HG03060 (cell line): Measurements from ENCODE around the gene PKN1.
"Not testable (repeated sequence)": the region's sequence is repeated elsewhere in the genome, so short reads cannot be mapped to it uniquely, and the experiment has no call there.

Source experiments
- ATAC-seq: cut with Tn5 transposase; IDR thresholded peaks from one replicate; pipeline ENCODE4 v1.9.1; 2021; ENCODE audit warnings: low read depth, moderate number of reproducible peaks; ENCODE audit not compliant: unreplicated experiment

The PKN1 gene

GRCh38 chr19:14432791-14433553 is at the start of gene PKN1:
TSS of gene PKN1 (plus strand) at chr19:14433306. CDS start at chr19:14433522, 216 bp downstream.
- no peak for ATAC-seq

GRCh38 chr19:14383661-14384555 is 49.2 kb upstream of the PKN1 start:
- no peak for ATAC-seq

GRCh38 chr19:14385492-14385891 is 47.6 kb upstream of the PKN1 start:
- no peak for ATAC-seq

- no peak for ATAC-seq
These were observed 42.6 kb upstream of the PKN1 start for GRCh38 chr19:14390548-14390947.

GRCh38 chr19:14391156-14391821 is 41.8 kb upstream of the PKN1 start:
- no peak for ATAC-seq

- no peak for ATAC-seq
These were observed 39.8 kb upstream of the PKN1 start for GRCh38 chr19:14393329-14393728.

- no peak for ATAC-seq
These were observed 38.9 kb upstream of the PKN1 start for GRCh38 chr19:14394167-14394566.

- ATAC-seq: no peak
These were observed 37.8 kb upstream of the PKN1 start for GRCh38 chr19:14395262-14395661.

GRCh38 chr19:14395710-14396336 is 37.3 kb upstream of the PKN1 start:
- no peak for ATAC-seq

GRCh38 chr19:14396730-14397129 is 36.4 kb upstream of the PKN1 start:
- not testable (repeated sequence) for ATAC-seq

- ATAC-seq: not testable (repeated sequence)
These were observed 35.9 kb upstream of the PKN1 start for GRCh38 chr19:14397168-14397567.

- ATAC-seq: no peak
These were observed 32.1 kb upstream of the PKN1 start for GRCh38 chr19:14400951-14401431.

- no peak for ATAC-seq
These were observed 31.5 kb upstream of the PKN1 start for GRCh38 chr19:14401468-14402195.

GRCh38 chr19:14402332-14403144 is 30.6 kb upstream of the PKN1 start:
- ATAC-seq: no peak

GRCh38 chr19:14403145-14403930 is 29.8 kb upstream of the PKN1 start:
- ATAC-seq: not testable (repeated sequence)

- ATAC-seq: no peak
These were observed 28.8 kb upstream of the PKN1 start for GRCh38 chr19:14404312-14404711.

- ATAC-seq: no peak
These were observed 27.7 kb upstream of the PKN1 start for GRCh38 chr19:14405380-14405757.
